Endodermal cell (in vitro differentiated cells): ENCODE data around the gene ZBTB42. TPM values are rescaled to one million over a fixed set of nuclear protein-coding genes. Genes with fewer than 3 reads are reported as not detected.
A peak's percentile ranks its signal among the peaks of the same experiment; 100 is the strongest.

Source experiments
- DNase-seq: peaks from one replicate; pipeline ENCODE4 v3.0.0-alpha.2; 2017
- H3K27ac ChIP-seq: 2 replicates; pipeline ENCODE4 v1.5.1; 2013; ENCODE audit warnings: mild to moderate bottlenecking, low read depth, low read length, moderate library complexity
- H3K27me3 ChIP-seq: 2 replicates; pipeline ENCODE4 v1.6.1; 2013; ENCODE audit warnings: mild to moderate bottlenecking, low read length, moderate library complexity; ENCODE audit not compliant: insufficient read depth, control insufficient read depth, poor library complexity, severe bottlenecking
- H3K36me3 ChIP-seq: 2 replicates; pipeline ENCODE4 v1.7.0; 2013; ENCODE audit warnings: mild to moderate bottlenecking, low read length, moderate library complexity; ENCODE audit not compliant: control insufficient read depth, insufficient read depth
- H3K4me1 ChIP-seq: one replicate; pipeline ENCODE4 v1.7.0; 2013; ENCODE audit warnings: low read length; ENCODE audit not compliant: control insufficient read depth, insufficient read depth
- H3K4me3 ChIP-seq: 2 replicates; pipeline ENCODE4 v1.5.1; 2013; ENCODE audit warnings: mild to moderate bottlenecking, low read length, moderate library complexity
- H3K9ac ChIP-seq: 2 replicates; pipeline ENCODE4 v1.6.1; 2013; ENCODE audit warnings: mild to moderate bottlenecking, low read length, moderate library complexity; ENCODE audit not compliant: poor library complexity, severe bottlenecking; ENCODE audit errors: extremely low read depth
- H3K9me3 ChIP-seq: 2 replicates; pipeline ENCODE4 v1.6.1; 2013; ENCODE audit warnings: mild to moderate bottlenecking, low read length, moderate library complexity; ENCODE audit not compliant: control insufficient read depth
- H3K27ac Mint-ChIP-seq: 2 replicates; pipeline ENCODE4 v1.8.0; 2020; ENCODE audit warnings: mixed read lengths
- H3K27me3 Mint-ChIP-seq: 2 replicates; pipeline ENCODE4 v1.8.0; 2021; ENCODE audit warnings: mild to moderate bottlenecking, mixed read lengths; ENCODE audit not compliant: insufficient read depth
- H3K36me3 Mint-ChIP-seq: 2 replicates; pipeline ENCODE4 v1.8.0; 2020; ENCODE audit warnings: low read depth, mixed read lengths
- H3K4me1 Mint-ChIP-seq: 2 replicates; pipeline ENCODE4 v1.8.0; 2020; ENCODE audit warnings: mixed read lengths
- H3K4me3 Mint-ChIP-seq: 2 replicates; pipeline ENCODE4 v1.8.0; 2020; ENCODE audit warnings: mild to moderate bottlenecking, moderate library complexity, mixed read lengths
- H3K9me3 Mint-ChIP-seq: 2 replicates; pipeline ENCODE4 v1.8.0; 2020; ENCODE audit warnings: mild to moderate bottlenecking, mixed read lengths
- WGBS, 2 experiments: methylation state at CpG; one replicate each; pipeline versions ENCODE4 v1.1.5 to v1.1.7; 2013; ENCODE audit warnings: missing lambda C conversion rate in 2 of 2, mixed read lengths in 1 of 2; ENCODE audit not compliant: insufficient coverage in 1 of 2, insufficient read length in 1 of 2; 5-methylcytosine and 5-hydroxymethylcytosine counted together
- total RNA-seq, 2 donors: library from RNA; stranded (reverse); fragmentation: NEBNext Ultra II Directional in 1 of 2; extraction: Animal tissue kit (Norgen Biotek cat#: 25700) in 1 of 2; gene quantifications; 2 replicates in 1 of 2; 3 replicates in 1 of 2; pipeline ENCODE4 v1.2.1, GENCODE V29; 2021
- TF ChIP-seq, protein P1 (sequence below): fragments of 200-600 bp; sonication (generic); conservative IDR thresholded peaks from 2 replicates; pipeline ENCODE4 v1.5.0; 2021; ENCODE audit warnings: antibody characterized with exemption, mild to moderate bottlenecking

The ZBTB42 gene
- total RNA-seq, 2 donors from 2014 or later: 7.7 to 8.4 TPM

DNA sequence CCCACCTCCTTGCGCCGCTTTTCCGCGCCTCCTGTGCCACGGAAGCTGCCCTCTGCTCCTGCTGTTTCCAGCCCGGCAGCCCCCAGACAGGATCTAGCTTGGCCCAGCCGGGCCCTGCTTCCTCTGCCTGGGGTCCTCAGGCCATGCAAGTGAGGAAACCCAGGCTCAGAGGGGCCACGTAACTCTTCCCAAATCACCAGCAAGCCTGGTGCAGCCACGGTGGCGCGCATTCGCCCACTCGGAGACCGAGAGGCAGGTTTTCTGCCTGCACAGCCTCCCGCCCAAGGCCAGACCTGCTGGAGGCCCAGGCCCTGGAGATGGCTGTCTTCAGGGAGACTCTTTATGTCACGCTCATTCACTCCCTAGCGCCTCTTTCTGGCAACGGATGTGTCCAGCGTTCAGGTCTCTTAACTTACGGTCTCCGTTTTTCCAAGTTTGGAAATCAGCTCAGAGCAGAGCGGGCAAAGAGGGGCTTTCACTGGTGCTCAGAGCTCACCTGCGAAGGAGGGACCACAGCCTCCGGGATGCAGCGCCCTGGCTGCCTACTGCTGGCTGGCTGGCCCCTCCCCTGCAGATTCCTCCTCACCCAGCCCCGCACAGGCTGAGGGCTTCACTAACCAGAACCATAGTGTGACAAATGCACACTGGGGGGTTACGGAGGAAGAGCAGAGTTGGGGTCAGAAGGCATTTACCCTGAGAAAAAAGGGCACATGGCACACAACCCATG, 43.6 kb downstream of the ZBTB42 start:
- TF ChIP-seq, protein P1, sequence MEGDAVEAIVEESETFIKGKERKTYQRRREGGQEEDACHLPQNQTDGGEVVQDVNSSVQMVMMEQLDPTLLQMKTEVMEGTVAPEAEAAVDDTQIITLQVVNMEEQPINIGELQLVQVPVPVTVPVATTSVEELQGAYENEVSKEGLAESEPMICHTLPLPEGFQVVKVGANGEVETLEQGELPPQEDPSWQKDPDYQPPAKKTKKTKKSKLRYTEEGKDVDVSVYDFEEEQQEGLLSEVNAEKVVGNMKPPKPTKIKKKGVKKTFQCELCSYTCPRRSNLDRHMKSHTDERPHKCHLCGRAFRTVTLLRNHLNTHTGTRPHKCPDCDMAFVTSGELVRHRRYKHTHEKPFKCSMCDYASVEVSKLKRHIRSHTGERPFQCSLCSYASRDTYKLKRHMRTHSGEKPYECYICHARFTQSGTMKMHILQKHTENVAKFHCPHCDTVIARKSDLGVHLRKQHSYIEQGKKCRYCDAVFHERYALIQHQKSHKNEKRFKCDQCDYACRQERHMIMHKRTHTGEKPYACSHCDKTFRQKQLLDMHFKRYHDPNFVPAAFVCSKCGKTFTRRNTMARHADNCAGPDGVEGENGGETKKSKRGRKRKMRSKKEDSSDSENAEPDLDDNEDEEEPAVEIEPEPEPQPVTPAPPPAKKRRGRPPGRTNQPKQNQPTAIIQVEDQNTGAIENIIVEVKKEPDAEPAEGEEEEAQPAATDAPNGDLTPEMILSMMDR: peak; percentile 37
- 45 to 49% methylated on average over 19 to 27 of the region's 27 CpGs for whole genome bisulfite sequencing, 2 experiments
- H3K27ac Mint-ChIP-seq: peak overlapping the region; percentile 81
- peaks cover 50% of the 10 kb centered on the region for H3K27me3 Mint-ChIP-seq
- Histone ChIP-seq H3K4me3 (peak overlapping the region; percentile 71), H3K9ac (peak overlapping the region; percentile 51), H3K27me3 (peaks cover 17% of the 10 kb centered on the region), H3K27ac (no peak overlapping the region), H3K9me3 (no peaks in the 10 kb centered on the region), H3K4me1 (peaks cover 10% of the 10 kb centered on the region), H3K36me3 (no peaks in the 10 kb centered on the region)
- peaks cover 2% of the 10 kb centered on the region for H3K36me3 Mint-ChIP-seq
- peak; percentile 83 for DNase-seq
- peaks cover 6% of the 10 kb centered on the region for H3K9me3 Mint-ChIP-seq
- peak overlapping the region; percentile 64 for H3K4me3 Mint-ChIP-seq
- peaks cover 13% of the 10 kb centered on the region for H3K4me1 Mint-ChIP-seq

DNA sequence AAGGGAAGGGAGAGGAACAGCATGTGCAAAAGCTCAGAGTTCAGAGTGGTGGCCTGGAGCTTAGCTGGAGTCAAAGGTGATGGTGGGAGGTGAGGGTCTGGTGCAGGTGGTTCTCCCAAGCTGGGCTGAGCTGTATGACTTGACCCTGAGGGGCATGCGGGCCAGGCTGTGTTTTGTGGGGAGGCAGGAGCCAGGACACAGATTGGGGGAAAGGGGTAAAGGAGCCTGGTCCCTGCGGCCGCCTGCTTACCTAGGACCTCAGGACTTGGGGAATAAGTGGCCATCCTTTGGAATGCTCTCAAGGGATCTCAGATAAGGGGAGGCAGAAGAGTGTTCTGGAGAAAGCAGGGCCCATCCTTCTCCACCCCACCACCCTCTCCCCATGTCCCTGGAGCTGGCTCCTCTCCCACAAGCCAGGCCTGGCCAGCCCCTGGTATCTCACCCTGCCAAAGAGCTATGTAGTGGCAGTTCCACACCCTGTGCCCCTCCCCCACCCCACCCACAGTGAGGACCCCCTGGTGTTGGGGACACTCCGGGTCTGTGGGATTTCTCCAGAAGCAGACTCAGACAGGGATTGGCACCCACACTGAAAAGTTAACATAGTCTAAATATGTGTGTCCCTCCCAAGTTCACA, 44.2 kb downstream of the ZBTB42 start:
- Mint-ChIP-seq H3K27ac (no peak overlapping the region), H3K36me3 (peaks cover 2% of the 10 kb centered on the region), H3K4me3 (no peak overlapping the region), H3K4me1 (peaks cover 13% of the 10 kb centered on the region), H3K27me3 (peaks cover 48% of the 10 kb centered on the region), H3K9me3 (peaks cover 6% of the 10 kb centered on the region)
- Histone ChIP-seq H3K27me3 (peaks cover 17% of the 10 kb centered on the region), H3K4me3 (no peak overlapping the region), H3K36me3 (no peaks in the 10 kb centered on the region), H3K9ac (no peak overlapping the region), H3K27ac (no peak overlapping the region), H3K4me1 (peaks cover 10% of the 10 kb centered on the region), H3K9me3 (no peaks in the 10 kb centered on the region)
- no peak for DNase-seq
- 96 to 100% methylated on average over 1 to 4 of the region's 4 CpGs for WGBS, 2 experiments
- TF ChIP-seq, protein P1: no peak

DNA sequence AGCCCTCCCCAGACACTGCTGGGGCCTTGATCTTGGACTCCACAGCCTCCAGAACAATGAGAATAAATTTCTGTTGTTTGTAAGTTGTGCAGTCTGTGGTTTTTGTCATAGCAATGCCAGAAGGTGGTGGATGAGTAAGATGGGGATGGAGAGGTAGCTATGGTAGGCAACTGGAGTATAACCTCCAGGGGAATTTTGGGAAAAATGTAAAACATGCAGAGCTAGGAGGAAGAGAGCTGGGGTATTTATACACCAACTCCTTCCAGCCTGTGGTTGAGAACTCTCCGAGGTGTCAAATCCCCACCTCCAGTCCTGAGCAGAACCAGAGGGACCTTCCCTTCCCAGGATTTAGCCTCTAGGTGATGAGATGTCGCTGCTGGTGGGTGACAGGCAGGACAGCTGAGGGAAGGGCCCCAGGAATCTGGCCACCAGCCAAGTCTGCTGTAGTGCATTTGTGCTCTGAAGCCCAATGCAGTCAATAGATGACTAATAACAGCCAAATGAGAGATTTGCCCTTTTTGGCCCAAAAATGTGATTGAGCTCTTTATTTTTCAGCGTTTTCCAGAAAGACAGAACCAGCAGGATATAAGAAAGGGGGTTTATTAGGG, 45.0 kb downstream of the ZBTB42 start:
- TF ChIP-seq, protein P1: no peak
- Histone ChIP-seq H3K4me3 (no peak overlapping the region), H3K9me3 (no peaks in the 10 kb centered on the region), H3K4me1 (peaks cover 10% of the 10 kb centered on the region), H3K36me3 (no peaks in the 10 kb centered on the region), H3K27me3 (peaks cover 17% of the 10 kb centered on the region), H3K27ac (no peak overlapping the region), H3K9ac (no peak overlapping the region)
- H3K4me3 Mint-ChIP-seq: no peak overlapping the region
- 88 to 93% methylated on average over 3 of the region's 3 CpGs for WGBS, 2 experiments
- H3K27ac Mint-ChIP-seq: no peak overlapping the region
- H3K36me3 Mint-ChIP-seq: peaks cover 2% of the 10 kb centered on the region
- H3K27me3 Mint-ChIP-seq: peaks cover 49% of the 10 kb centered on the region
- DNase-seq: no peak
- H3K9me3 Mint-ChIP-seq: peaks cover 6% of the 10 kb centered on the region
- peaks cover 13% of the 10 kb centered on the region for H3K4me1 Mint-ChIP-seq
